GM12878 (cell line): ENCODE results near the gene PCDH1.

Experiments used
- CREB1 ChIP-seq: IDR thresholded peaks from 2 replicates; pipeline ENCODE4 v1.6.1; 2012; ENCODE audit warnings: low read depth, mild to moderate bottlenecking, inconsistent platforms
- EP300 ChIP-seq, 2 experiments: fragments of 150-350 bp in 1 of 2; IDR thresholded peaks; 2 replicates each; pipeline ENCODE4 v1.6.1; 2011 to 2012; ENCODE audit warnings: low read depth in 2 of 2, low read length in 2 of 2, borderline replicate concordance in 1 of 2, improper control_type of control experiment in 1 of 2, inconsistent platforms in 1 of 2; ENCODE audit not compliant: control insufficient read depth in 1 of 2
- ESRRA ChIP-seq: IDR thresholded peaks from 2 replicates; pipeline ENCODE4 v1.6.1; 2012; ENCODE audit warnings: mild to moderate bottlenecking, low read length, improper control_type of control experiment
- FOS ChIP-seq: IDR thresholded peaks from 3 replicates; pipeline ENCODE4 v1.6.1; 2011; ENCODE audit warnings: borderline replicate concordance; ENCODE audit not compliant: insufficient read length; ENCODE audit errors: extremely low read depth
- NFIC ChIP-seq: IDR thresholded peaks from 2 replicates; pipeline ENCODE4 v1.6.1; 2012; ENCODE audit warnings: low read depth, mild to moderate bottlenecking, inconsistent platforms, low read length, moderate library complexity
- SPI1 ChIP-seq: IDR thresholded peaks from 2 replicates; pipeline ENCODE4 v1.6.1; 2011; ENCODE audit warnings: low read depth, mild to moderate bottlenecking, low read length, moderate library complexity, borderline replicate concordance; ENCODE audit not compliant: insufficient read depth
- TF ChIP-seq, protein P1 (sequence below), 3 experiments: IDR thresholded peaks in 2 of 3; conservative IDR thresholded peaks in 1 of 3; 2 replicates each; pipeline ENCODE4 v1.5.1; 2011; ENCODE audit warnings: low read depth in 3 of 3, low read length in 3 of 3, mild to moderate bottlenecking in 3 of 3, control low read depth in 2 of 3, moderate library complexity in 2 of 3, inconsistent platforms in 1 of 3, mixed read lengths in 1 of 3; ENCODE audit not compliant: control insufficient read depth in 2 of 3, insufficient read depth in 1 of 3; ENCODE audit errors: extremely low read depth in 1 of 3

DNA sequence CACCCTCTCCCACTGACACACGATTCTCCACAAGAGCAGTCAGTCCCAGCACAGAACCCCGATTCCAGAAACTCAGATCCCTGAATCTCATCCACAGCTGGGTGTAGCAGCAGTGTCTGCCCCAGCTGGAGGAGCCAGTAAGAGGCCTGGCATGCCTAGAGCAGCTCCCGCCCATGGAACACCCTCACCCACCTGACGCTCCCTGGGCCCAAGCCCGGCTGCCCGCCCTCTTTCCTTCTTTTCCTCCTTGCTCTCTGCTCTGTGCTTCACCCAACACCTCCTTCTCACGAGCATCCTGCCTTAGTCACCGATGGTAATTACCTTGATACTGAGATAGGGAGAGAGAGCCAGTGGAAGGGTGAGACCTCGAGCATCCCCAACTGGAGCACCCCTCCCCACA, 8.7 kb downstream of the PCDH1 start:
- TF ChIP-seq ESRRA, result no peak
- no peak for TF ChIP-seq CREB1
- TF ChIP-seq SPI1, result no peak
- no peak for TF ChIP-seq NFIC
- no peak for TF ChIP-seq EP300 (IDR thresholded peaks at IDR 0.05; ENCODE audit: borderline replicate concordance in 1 of 2, control insufficient read depth in 1 of 2, low read depth in 2 of 2, low read length in 2 of 2)
- TF ChIP-seq FOS, result no peak
- TF ChIP-seq, protein P1, sequence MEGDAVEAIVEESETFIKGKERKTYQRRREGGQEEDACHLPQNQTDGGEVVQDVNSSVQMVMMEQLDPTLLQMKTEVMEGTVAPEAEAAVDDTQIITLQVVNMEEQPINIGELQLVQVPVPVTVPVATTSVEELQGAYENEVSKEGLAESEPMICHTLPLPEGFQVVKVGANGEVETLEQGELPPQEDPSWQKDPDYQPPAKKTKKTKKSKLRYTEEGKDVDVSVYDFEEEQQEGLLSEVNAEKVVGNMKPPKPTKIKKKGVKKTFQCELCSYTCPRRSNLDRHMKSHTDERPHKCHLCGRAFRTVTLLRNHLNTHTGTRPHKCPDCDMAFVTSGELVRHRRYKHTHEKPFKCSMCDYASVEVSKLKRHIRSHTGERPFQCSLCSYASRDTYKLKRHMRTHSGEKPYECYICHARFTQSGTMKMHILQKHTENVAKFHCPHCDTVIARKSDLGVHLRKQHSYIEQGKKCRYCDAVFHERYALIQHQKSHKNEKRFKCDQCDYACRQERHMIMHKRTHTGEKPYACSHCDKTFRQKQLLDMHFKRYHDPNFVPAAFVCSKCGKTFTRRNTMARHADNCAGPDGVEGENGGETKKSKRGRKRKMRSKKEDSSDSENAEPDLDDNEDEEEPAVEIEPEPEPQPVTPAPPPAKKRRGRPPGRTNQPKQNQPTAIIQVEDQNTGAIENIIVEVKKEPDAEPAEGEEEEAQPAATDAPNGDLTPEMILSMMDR (IDR thresholded peaks at IDR 0.05 in 2 of 3, conservative IDR thresholded peaks at IDR 0.05 in 1 of 3; ENCODE audit: control insufficient read depth in 2 of 3, extremely low read depth in 1 of 3, insufficient read depth in 1 of 3, low read depth in 3 of 3, low read length in 3 of 3), result no peak
